Uterus (tissue), 2 donors: ENCODE measurements around the gene C2orf81.

Experiments used
- POLR2A ChIP-seq, 2 donors: fragments of 450-650 bp; IDR thresholded peaks; one replicate each; pipeline ENCODE4 v1.6.1; 2016; ENCODE audit warnings: antibody characterized with exemption in 2 of 2, mild to moderate bottlenecking in 1 of 2, moderate library complexity in 1 of 2
- TF ChIP-seq, protein P1 (sequence below), 4 experiments: fragments of 200-600 bp in 2 of 4; fragments of 450-650 bp in 2 of 4; sonication (generic) in 2 of 4; IDR thresholded peaks; one replicate each; pipeline ENCODE4 v1.5.1; 2016 to 2019; ENCODE audit warnings: antibody characterized with exemption in 4 of 4, mild to moderate bottlenecking in 2 of 4, moderate library complexity in 1 of 4

DNA sequence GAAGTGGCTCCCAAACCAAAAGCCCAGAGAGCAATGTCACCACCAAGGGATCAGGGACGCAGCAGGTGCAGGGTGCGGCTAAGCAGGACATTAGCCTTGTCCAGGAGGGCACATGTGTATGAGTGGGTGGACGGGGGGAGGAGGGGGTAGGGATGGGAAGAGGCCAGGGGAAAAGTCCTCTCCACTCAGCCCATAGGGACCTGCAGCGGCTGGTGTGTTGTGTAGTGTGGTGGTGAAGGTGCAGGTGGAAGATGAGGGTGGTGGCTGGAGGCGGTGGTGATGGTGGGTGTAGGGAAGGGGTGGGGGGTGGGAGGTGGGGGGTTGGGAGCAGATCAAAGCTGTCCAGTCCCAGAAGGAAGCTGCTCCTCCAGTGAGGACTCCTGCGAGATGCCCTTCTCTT lies 3.7 kb downstream of the C2orf81 start:
- TF ChIP-seq, protein P1, sequence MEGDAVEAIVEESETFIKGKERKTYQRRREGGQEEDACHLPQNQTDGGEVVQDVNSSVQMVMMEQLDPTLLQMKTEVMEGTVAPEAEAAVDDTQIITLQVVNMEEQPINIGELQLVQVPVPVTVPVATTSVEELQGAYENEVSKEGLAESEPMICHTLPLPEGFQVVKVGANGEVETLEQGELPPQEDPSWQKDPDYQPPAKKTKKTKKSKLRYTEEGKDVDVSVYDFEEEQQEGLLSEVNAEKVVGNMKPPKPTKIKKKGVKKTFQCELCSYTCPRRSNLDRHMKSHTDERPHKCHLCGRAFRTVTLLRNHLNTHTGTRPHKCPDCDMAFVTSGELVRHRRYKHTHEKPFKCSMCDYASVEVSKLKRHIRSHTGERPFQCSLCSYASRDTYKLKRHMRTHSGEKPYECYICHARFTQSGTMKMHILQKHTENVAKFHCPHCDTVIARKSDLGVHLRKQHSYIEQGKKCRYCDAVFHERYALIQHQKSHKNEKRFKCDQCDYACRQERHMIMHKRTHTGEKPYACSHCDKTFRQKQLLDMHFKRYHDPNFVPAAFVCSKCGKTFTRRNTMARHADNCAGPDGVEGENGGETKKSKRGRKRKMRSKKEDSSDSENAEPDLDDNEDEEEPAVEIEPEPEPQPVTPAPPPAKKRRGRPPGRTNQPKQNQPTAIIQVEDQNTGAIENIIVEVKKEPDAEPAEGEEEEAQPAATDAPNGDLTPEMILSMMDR (IDR thresholded peaks at IDR 0.05) = no peak
- no peak for TF ChIP-seq POLR2A (IDR thresholded peaks at IDR 0.05)
